GM23248 (cell line): ENCODE data around the gene SYPL2. TPM values are rescaled to one million over a fixed set of nuclear protein-coding genes. Genes with fewer than 3 reads are reported as not detected.
A peak's percentile ranks its signal among the peaks of the same experiment; 100 is the strongest.

ENCODE experiments used
- DNase-seq: peaks from one replicate; pipeline ENCODE4 v3.0.0-alpha.2; 2015
- H2AFZ ChIP-seq: fragments of 200-600 bp; sonication (generic); 2 replicates; pipeline ENCODE4 v1.6.1; 2016; ENCODE audit warnings: antibody characterized with exemption
- H3F3A ChIP-seq: fragments of 200-600 bp; sonication (generic); 2 replicates; pipeline ENCODE4 v1.6.1; 2016; ENCODE audit warnings: mild to moderate bottlenecking, antibody characterized with exemption, mixed run types; ENCODE audit not compliant: insufficient read depth
- H3K27ac ChIP-seq: fragments of 200-600 bp; sonication (generic); 2 replicates; pipeline ENCODE4 v1.5.1; 2016; ENCODE audit warnings: mild to moderate bottlenecking
- H3K27me3 ChIP-seq: fragments of 200-600 bp; sonication (generic); replicated peaks from 2 replicates; pipeline ENCODE4 v1.6.1; 2016; ENCODE audit warnings: mild to moderate bottlenecking; ENCODE audit not compliant: insufficient read depth
- H3K36me3 ChIP-seq: fragments of 200-600 bp; sonication (generic); 2 replicates; pipeline ENCODE4 v1.6.1; 2016; ENCODE audit warnings: low read depth, mild to moderate bottlenecking
- H3K4me1 ChIP-seq: fragments of 200-600 bp; sonication (generic); 2 replicates; pipeline ENCODE4 v1.6.1; 2016; ENCODE audit warnings: mild to moderate bottlenecking; ENCODE audit not compliant: insufficient read depth
- H3K4me2 ChIP-seq: fragments of 200-600 bp; sonication (generic); one replicate; pipeline ENCODE4 v1.6.1; 2016; ENCODE audit warnings: mild to moderate bottlenecking; ENCODE audit not compliant: unreplicated experiment
- H3K4me3 ChIP-seq: fragments of 200-600 bp; sonication (generic); 2 replicates; pipeline ENCODE4 v1.5.1; 2016; ENCODE audit warnings: mild to moderate bottlenecking
- H3K79me2 ChIP-seq: fragments of 200-600 bp; sonication (generic); 2 replicates; pipeline ENCODE4 v1.6.1; 2016; ENCODE audit warnings: mild to moderate bottlenecking; ENCODE audit not compliant: insufficient read depth
- H3K9ac ChIP-seq: fragments of 200-600 bp; sonication (generic); 2 replicates; pipeline ENCODE4 v1.6.1; 2016; ENCODE audit warnings: mild to moderate bottlenecking
- H3K9me2 ChIP-seq: fragments of 200-600 bp; sonication (generic); 2 replicates; pipeline ENCODE4 v1.6.1; 2016; ENCODE audit warnings: mixed run types, mild to moderate bottlenecking, moderate library complexity; ENCODE audit not compliant: insufficient read depth
- H3K9me3 ChIP-seq: fragments of 200-600 bp; sonication (generic); one replicate; pipeline ENCODE4 v1.6.1; 2017; ENCODE audit warnings: low read depth
- H4K20me1 ChIP-seq: fragments of 200-600 bp; sonication (generic); 2 replicates; pipeline ENCODE4 v1.6.0; 2016; ENCODE audit not compliant: insufficient read depth
- EZH2 ChIP-seq: fragments of 200-600 bp; sonication (generic); IDR thresholded peaks from 2 replicates; pipeline ENCODE4 v1.6.1; 2018; ENCODE audit warnings: antibody characterized with exemption, mild to moderate bottlenecking; ENCODE audit not compliant: insufficient read depth, poor library complexity, severe bottlenecking
- EZH2phosphoT487 ChIP-seq: fragments of 200-600 bp; sonication (generic); IDR thresholded peaks from 2 replicates; pipeline ENCODE4 v1.6.1; 2018; ENCODE audit warnings: antibody characterized with exemption, moderate library complexity, mild to moderate bottlenecking, low read depth; ENCODE audit not compliant: insufficient read depth
- WGBS, 2 experiments: methylation state at CpG; one replicate each; pipeline ENCODE4 v1.1.6; 2015 to 2017; ENCODE audit warnings: low lambda C conversion rate in 2 of 2, low coverage in 1 of 2; ENCODE audit errors: missing lambda C conversion rate in 2 of 2; 5-methylcytosine and 5-hydroxymethylcytosine counted together
- in situ Hi-C: fragments of 300-500 bp; cut with MboI; formaldehyde crosslinking; loops from 2 replicates; pipeline ENCODE4 v1.15.0; 2020
- polyA plus RNA-seq: library from polyadenylated mRNA; unstranded; fragments of >200 nt; fragmentation: Nextera tagmentation; extraction: Ambion mirVana; gene quantifications from 2 replicates; pipeline ENCODE4 v1.2.1, GENCODE V29; 2016
- total RNA-seq: library from RNA; depleted of rRNA; stranded (reverse); fragments of >200 nt; shearing (Covaris generic); gene quantifications from 2 replicates; pipeline ENCODE4 v1.2.3, GENCODE V29; 2014

The SYPL2 gene
- total and polyA plus RNA-seq, 2 experiments from 2014 or later = 0.11 to 0.38 TPM

DNA sequence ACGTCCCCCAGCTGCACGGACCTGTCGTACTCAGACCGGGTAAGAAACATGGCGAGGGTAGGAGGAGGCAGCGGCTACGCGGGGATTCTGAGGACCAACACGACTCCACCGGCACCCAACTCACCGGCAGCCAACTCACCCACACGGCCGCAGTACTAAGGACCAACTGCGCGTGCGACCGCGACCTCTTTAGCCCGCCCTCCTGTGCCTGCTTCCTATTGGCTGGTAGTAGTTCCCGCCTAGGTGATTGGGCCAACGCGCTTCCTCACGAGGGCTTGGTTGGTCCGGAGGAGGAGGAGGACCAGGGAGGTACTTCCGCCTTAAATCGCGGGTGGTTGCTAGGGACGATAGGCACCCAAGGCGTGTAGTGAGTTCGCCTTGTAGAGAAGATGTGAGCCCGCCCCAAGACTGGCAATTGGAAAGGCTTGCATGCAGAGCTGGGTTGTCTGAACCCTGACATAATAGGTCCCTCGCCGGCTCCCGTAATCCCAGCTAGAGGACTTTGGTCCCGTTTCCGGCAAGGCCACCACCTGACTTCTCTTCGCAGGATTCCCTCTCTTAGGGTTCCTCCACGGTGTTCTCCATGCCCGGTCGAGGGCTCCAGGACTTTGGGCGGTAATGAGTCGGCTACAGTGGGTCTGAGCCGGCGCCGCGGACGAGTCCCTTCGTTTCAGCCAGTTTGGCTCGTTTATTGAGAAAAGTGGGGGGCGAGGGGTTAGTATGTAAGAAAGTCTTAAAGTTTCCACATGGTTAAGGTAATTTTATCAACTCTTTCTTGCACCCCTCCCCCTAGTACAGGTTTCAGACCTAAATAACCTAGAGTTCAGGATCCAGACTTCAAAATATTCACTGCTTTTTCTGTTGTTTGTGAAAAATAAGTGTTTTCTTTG is 39.8 kb upstream of the SYPL2 start, which contains the start of gene PSMA5:
PSMA5 (minus strand) TSS at position 168 of the 890 bp plus-strand sequence; CDS start at position 50, 118 bp downstream.
- no peaks in the 10 kb centered on the region for H3K9me2 ChIP-seq
- H3K4me1 ChIP-seq = peaks cover 25% of the 10 kb centered on the region
- peak within 1 kb of the TSS; percentile 80 for H3K27ac ChIP-seq
- peak within 1 kb of the TSS; percentile 97 for H3K4me3 ChIP-seq
- H3K9ac ChIP-seq = peak within 1 kb of the TSS; percentile 84
- H3K79me2 ChIP-seq = peaks cover 65% of the 10 kb centered on the region
- no peaks in the 10 kb centered on the region for H4K20me1 ChIP-seq
- H3K36me3 ChIP-seq = peaks cover 2% of the 10 kb centered on the region; the same call in 1 of the 2 replicates
- H3F3A ChIP-seq = peaks cover 19% of the 10 kb centered on the region
- peak within 1 kb of the TSS; percentile 100 for H3K4me2 ChIP-seq
- peak; percentile 100 for DNase-seq
- H3K9me3 ChIP-seq = no peaks in the 10 kb centered on the region
- TF ChIP-seq EZH2phosphoT487 = no peak
- TF ChIP-seq EZH2 = no peak
- 1% methylated on average over 49 to 50 of the region's 50 CpGs for WGBS, 2 experiments
- H2AFZ ChIP-seq = peak within 1 kb of the TSS; percentile 98
- no peaks in the 10 kb centered on the region for H3K27me3 ChIP-seq
- in situ Hi-C loops = no loop called here

DNA sequence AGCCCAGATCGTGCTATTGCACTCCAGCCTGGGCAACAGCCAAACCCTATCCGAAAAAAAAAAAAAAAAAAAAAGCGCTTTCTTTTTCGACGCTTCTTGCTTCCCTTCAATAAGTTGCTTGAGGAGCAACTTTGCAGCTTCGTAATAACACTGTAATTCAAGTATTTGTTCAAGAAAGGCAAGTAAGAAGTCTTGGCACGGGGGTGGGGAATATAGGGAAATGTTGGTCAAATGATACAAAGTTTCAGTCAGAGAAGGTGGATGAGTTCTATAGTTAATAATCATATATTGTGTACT is 39.2 kb upstream of the SYPL2 start:
- 8 to 11% methylated on average over 7 of the region's 7 CpGs for WGBS, 2 experiments
- peaks cover 27% of the 10 kb centered on the region for H3K4me1 ChIP-seq
- in situ Hi-C loops = no loop called here
- H4K20me1 ChIP-seq = no peaks in the 10 kb centered on the region
- TF ChIP-seq EZH2 (no peak), EZH2phosphoT487 (no peak)
- peak; percentile 48 for DNase-seq
- H2AFZ ChIP-seq = peak overlapping the region; percentile 98
- no peaks in the 10 kb centered on the region for H3K9me2 ChIP-seq
- peak overlapping the region; percentile 84 for H3K9ac ChIP-seq
- H3K4me2 ChIP-seq = peak overlapping the region; percentile 87
- no peaks in the 10 kb centered on the region for H3K27me3 ChIP-seq
- H3K27ac ChIP-seq = peak overlapping the region; percentile 80
- peak overlapping the region; percentile 97 for H3K4me3 ChIP-seq
- no peaks in the 10 kb centered on the region for H3K36me3 ChIP-seq
- no peaks in the 10 kb centered on the region for H3K9me3 ChIP-seq
- peaks cover 19% of the 10 kb centered on the region for H3F3A ChIP-seq
- peaks cover 59% of the 10 kb centered on the region for H3K79me2 ChIP-seq

DNA sequence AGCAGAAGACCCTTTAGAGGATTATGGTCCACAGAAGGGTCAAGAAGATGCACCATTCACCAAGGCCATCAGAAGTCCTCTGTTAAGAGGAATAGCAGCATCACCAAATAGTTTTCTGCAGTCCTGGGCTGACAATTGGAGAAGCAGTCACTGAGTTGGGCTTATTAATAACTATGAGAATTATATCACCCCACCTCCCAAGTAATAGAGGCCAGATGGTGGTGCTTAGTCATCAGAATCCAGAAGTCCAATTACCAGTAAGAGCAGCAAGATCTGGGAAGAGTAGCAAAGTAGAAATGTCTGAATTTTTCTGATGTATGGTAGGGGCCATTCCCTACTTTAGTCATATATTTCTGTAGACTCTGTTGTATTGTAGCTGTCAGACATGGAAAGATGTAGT is 34.0 kb upstream of the SYPL2 start:
- TF ChIP-seq EZH2phosphoT487 (no peak), EZH2 (no peak)
- peaks cover 16% of the 10 kb centered on the region for H3K79me2 ChIP-seq
- H3K9me2 ChIP-seq = no peaks in the 10 kb centered on the region
- in situ Hi-C loops = no loop called here
- DNase-seq = peak; percentile 78
- no peak overlapping the region for H3K27ac ChIP-seq
- H3K9ac ChIP-seq = no peak overlapping the region
- peaks cover 13% of the 10 kb centered on the region; the same call in 1 of the 2 replicates for H3F3A ChIP-seq
- no peak overlapping the region for H2AFZ ChIP-seq
- H4K20me1 ChIP-seq = no peaks in the 10 kb centered on the region
- H3K27me3 ChIP-seq = no peaks in the 10 kb centered on the region
- no peak overlapping the region for H3K4me3 ChIP-seq
- H3K4me1 ChIP-seq = peaks cover 18% of the 10 kb centered on the region
- H3K9me3 ChIP-seq = no peaks in the 10 kb centered on the region
- no peak overlapping the region for H3K4me2 ChIP-seq
- H3K36me3 ChIP-seq = no peaks in the 10 kb centered on the region

DNA sequence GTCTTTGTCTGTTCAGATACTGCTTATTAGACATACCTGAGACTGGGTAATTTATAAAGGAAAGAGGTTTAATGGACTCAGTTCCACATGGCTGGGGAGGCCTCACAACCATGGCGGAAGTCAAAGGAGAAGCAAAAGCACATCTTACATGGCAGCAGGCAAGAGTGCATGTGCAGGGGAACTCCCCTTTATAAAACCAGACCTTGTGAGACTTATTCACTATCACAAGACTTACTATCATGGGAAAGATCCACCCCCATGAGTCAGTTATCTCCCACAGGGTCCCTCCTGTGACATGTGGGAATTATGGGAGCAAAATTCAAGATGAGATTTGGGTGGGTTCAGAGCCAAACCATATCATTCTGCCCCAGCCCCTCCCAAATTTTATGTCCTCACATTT is 33.0 kb upstream of the SYPL2 start:
- Histone ChIP-seq H3K36me3 (no peaks in the 10 kb centered on the region), H3K4me3 (no peak overlapping the region), H3K27ac (no peak overlapping the region), H3K4me2 (no peak overlapping the region), H3K9me2 (no peaks in the 10 kb centered on the region), H3K9ac (no peak overlapping the region), H3F3A (peaks cover 13% of the 10 kb centered on the region; the same call in 1 of the 2 replicates), H3K79me2 (0 out of 2 replicates have a peak, but pooled peaks cover 6% of the 10 kb centered on the region), H2AFZ (no peak overlapping the region), H3K4me1 (peaks cover 15% of the 10 kb centered on the region), H3K27me3 (no peaks in the 10 kb centered on the region), H4K20me1 (no peaks in the 10 kb centered on the region), H3K9me3 (no peaks in the 10 kb centered on the region)
- no peak for DNase-seq
- 96 to 100% methylated on average over 1 of the region's 1 CpG for WGBS, 2 experiments
- TF ChIP-seq EZH2phosphoT487 = no peak
- no peak for TF ChIP-seq EZH2
- in situ Hi-C loops = no loop called here
